B cell (primary cell): Measurements from ENCODE around the gene GIGYF2. TPM values are rescaled to one million over a fixed set of nuclear protein-coding genes. Genes with fewer than 3 reads are reported as not detected.

Experiments used
- ATAC-seq: fragments of 200-7000 bp; cut with Tn5 transposase; one replicate; pipeline ENCODE4 v1.10.0; 2021; ENCODE audit warnings: low read depth, mild to moderate bottlenecking, moderate number of reproducible peaks, moderate library complexity
- CTCF ChIA-PET: fragments of 350-600 bp; sonication (Branson Sonifier 250); formaldehyde crosslinking; loops from one replicate; lab custom pipeline; 2021; ENCODE audit warnings: antibody characterized with exemption, inconsistent platforms; lab: Charles Lee
- POLR2A ChIA-PET: fragments of 350-600 bp; sonication (Branson Sonifier 250); formaldehyde crosslinking; loops from one replicate; lab custom pipeline; 2021; ENCODE audit warnings: antibody characterized with exemption; lab: Charles Lee
- DNase-seq: peaks from one replicate; pipeline ENCODE4 v3.0.0; 2013
- H2AFZ ChIP-seq: 2 replicates; pipeline ENCODE4 v1.6.1; 2012; ENCODE audit warnings: mild to moderate bottlenecking, low read depth, low read length; ENCODE audit not compliant: insufficient read depth, poor library complexity, severe bottlenecking
- H3K27ac ChIP-seq, 2 donors: 1 replicate in 1 of 2; 2 replicates in 1 of 2; pipeline ENCODE4 v1.5.1; 2012 to 2013; ENCODE audit warnings: low read length in 2 of 2, mild to moderate bottlenecking in 2 of 2, moderate library complexity in 1 of 2
- H3K27me3 ChIP-seq, 4 experiments: fragments of 200-600 bp in 1 of 4; sonication (generic) in 1 of 4; replicated peaks in 1 of 4; 1 replicate in 2 of 4; 2 replicates in 2 of 4; pipeline versions ENCODE4 v1.6.1 to v1.7.0; 2013 to 2016; ENCODE audit warnings: low read length in 3 of 4, mild to moderate bottlenecking in 2 of 4, mixed read lengths in 1 of 4, moderate library complexity in 1 of 4; ENCODE audit not compliant: insufficient read depth in 4 of 4, control insufficient read depth in 3 of 4; ENCODE audit errors: control extremely low read depth in 1 of 4
- H3K36me3 ChIP-seq, 2 experiments: replicated peaks in 1 of 2; 1 replicate in 1 of 2; 2 replicates in 1 of 2; pipeline versions ENCODE4 v1.6.1 to v1.7.1; 2013; ENCODE audit warnings: low read length in 1 of 2; ENCODE audit not compliant: insufficient read depth in 2 of 2, control insufficient read depth in 1 of 2; ENCODE audit errors: control extremely low read depth in 1 of 2, extremely low read depth in 1 of 2
- H3K4me1 ChIP-seq, 2 donors: fragments of 200-600 bp in 1 of 2; sonication (generic) in 1 of 2; 1 replicate in 1 of 2; 2 replicates in 1 of 2; pipeline versions ENCODE4 v1.5.1 to v1.6.1; 2013 to 2017; ENCODE audit warnings: low read length in 2 of 2; ENCODE audit not compliant: control insufficient read depth in 2 of 2, insufficient read depth in 2 of 2
- H3K4me2 ChIP-seq: replicated peaks from 2 replicates; pipeline ENCODE3; 2012; ENCODE audit warnings: mild to moderate bottlenecking, low read depth, low read length; ENCODE audit not compliant: poor library complexity, severe bottlenecking
- H3K4me3 ChIP-seq, 5 experiments: fragments of 200-600 bp in 1 of 5; sonication (generic) in 1 of 5; 1 replicate in 3 of 5; 2 replicates in 2 of 5; pipeline versions ENCODE4 v1.5.1 to v1.7.0; 2011 to 2016; ENCODE audit warnings: low read length in 4 of 5, mild to moderate bottlenecking in 4 of 5, low read depth in 2 of 5, control low read depth in 1 of 5, moderate library complexity in 1 of 5; ENCODE audit not compliant: insufficient read depth in 1 of 5; ENCODE audit errors: control extremely low read depth in 1 of 5, extremely low read depth in 1 of 5
- H3K79me2 ChIP-seq: fragments of 200-600 bp; sonication (generic); one replicate; pipeline ENCODE4 v1.6.0; 2016; ENCODE audit warnings: low read length; ENCODE audit not compliant: control insufficient read depth, insufficient read depth
- H3K9ac ChIP-seq: fragments of 200-600 bp; sonication (generic); 2 replicates; pipeline ENCODE4 v1.6.1; 2017; ENCODE audit warnings: mild to moderate bottlenecking, low read length, moderate library complexity
- H3K9me3 ChIP-seq, 3 donors: one replicate each; pipeline versions ENCODE4 v1.6.1 to v1.7.1; 2013; ENCODE audit warnings: low read length in 2 of 3; ENCODE audit not compliant: control insufficient read depth in 2 of 3, insufficient read depth in 1 of 3; ENCODE audit errors: control extremely low read depth in 1 of 3
- H4K20me1 ChIP-seq: 2 replicates; pipeline ENCODE4 v1.6.0; 2012; ENCODE audit warnings: mild to moderate bottlenecking, low read length; ENCODE audit not compliant: insufficient read depth, control insufficient read depth, poor library complexity, severe bottlenecking
- H3K27ac Mint-ChIP-seq: one replicate; pipeline ENCODE4 v1.8.0; 2021; ENCODE audit warnings: mixed read lengths
- H3K27me3 Mint-ChIP-seq: one replicate; pipeline ENCODE4 v1.8.0; 2021; ENCODE audit warnings: mixed read lengths
- H3K4me1 Mint-ChIP-seq: one replicate; pipeline ENCODE4 v1.8.0; 2021; ENCODE audit warnings: mixed read lengths
- H3K4me3 Mint-ChIP-seq: one replicate; pipeline ENCODE4 v1.8.0; 2021; ENCODE audit warnings: mixed read lengths
- H3K9me3 Mint-ChIP-seq: one replicate; pipeline ENCODE4 v1.8.0; 2022; ENCODE audit warnings: mixed read lengths; ENCODE audit not compliant: insufficient read depth
- EZH2 ChIP-seq: IDR thresholded peaks from 2 replicates; pipeline ENCODE4 v1.6.1; 2012; ENCODE audit warnings: borderline replicate concordance, low read depth, mild to moderate bottlenecking, moderate library complexity, low read length; ENCODE audit not compliant: insufficient read depth, poor library complexity, severe bottlenecking
- WGBS: methylation state at CpG from one replicate; pipeline ENCODE4 v1.1.5; 2013; ENCODE audit warnings: missing lambda C conversion rate; ENCODE audit not compliant: insufficient coverage; 5-methylcytosine and 5-hydroxymethylcytosine counted together
- intact Hi-C: fragments of 100-400 bp; cut with micrococcal nuclease; formaldehyde crosslinking; loops from one replicate; pipeline ENCODE4 v1.10.0; 2022
- polyA plus RNA-seq: library from polyadenylated mRNA; depleted of rRNA; stranded (reverse); fragments of >200 nt; gene quantifications from 2 replicates; pipeline ENCODE4 v1.2.3, GENCODE V29; 2012
- total RNA-seq, 2 donors: library from RNA; stranded (reverse); fragments of 120-200 nt in 1 of 2; gene quantifications; 1 replicate in 1 of 2; 2 replicates in 1 of 2; pipeline versions ENCODE4 v1.2.3 to v1.2.4, GENCODE V29; 2013 to 2022
- TF ChIP-seq, protein P1 (sequence below): fragments of 200-600 bp; IDR thresholded peaks from one replicate; pipeline ENCODE4 v1.8.0; 2022; ENCODE audit warnings: antibody characterized with exemption, mild to moderate bottlenecking

Gene GIGYF2
- total and polyA plus RNA-seq, 2 donors (not counting 1 experiment from before 2014, with no cell fraction given): 7.2 to 108 TPM

DNA sequence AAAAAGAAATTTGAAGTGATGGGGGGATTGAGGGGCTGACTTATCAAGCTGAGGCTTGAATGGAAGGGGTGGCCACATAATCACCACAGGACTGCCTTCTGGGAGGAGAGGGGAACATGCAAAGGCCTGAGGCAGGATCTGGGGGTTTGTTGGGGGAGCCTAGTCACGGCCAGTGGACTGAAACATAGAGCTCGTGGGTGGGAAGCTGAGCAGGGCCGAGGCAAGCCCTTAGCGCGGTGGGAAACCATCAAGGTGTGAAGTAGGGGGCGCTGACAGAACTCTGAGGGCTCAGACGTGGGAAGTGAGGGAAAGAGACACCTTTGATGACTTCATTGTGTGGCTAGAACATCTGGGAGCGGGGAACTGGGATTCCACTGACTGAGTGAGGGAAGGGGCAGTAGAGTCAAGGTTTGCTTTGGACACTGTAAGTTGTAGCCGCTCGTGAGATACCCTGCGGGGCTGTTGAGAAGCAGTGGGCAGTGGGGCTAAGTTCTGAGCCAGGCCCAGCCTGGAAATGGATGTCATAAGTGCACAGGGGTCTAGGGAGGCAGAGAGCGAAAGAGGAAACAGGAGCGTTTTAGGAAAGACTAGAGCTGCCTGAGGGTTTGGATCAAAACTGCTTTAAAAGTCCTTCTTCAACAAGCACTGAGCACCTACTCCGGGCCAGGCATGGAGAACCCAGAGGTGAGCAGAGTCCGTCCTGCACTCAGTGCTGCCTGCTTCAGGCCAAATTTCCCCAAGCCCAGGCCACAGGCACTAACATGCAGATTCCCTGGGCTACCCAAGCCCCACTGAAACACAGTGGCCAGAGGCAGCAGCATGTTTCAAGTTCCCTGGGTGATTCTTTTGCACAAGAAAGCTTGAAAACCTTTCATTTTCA, 172.2 kb downstream of the GIGYF2 start:
- ATAC-seq (no peak), DNase-seq (no peak)
- 77% methylated on average over 15 of the region's 15 CpGs for WGBS
- Histone ChIP-seq H3K4me1 (peaks cover 3 to 6% of the 10 kb centered on the region in 2 donors), H3K9me3 (no peaks in the 10 kb centered on the region), H3K4me3 (no peak overlapping the region), H3K27ac (no peak overlapping the region), H4K20me1 (no peaks in the 10 kb centered on the region), H3K79me2 (no peaks in the 10 kb centered on the region), H3K27me3 (peaks cover 0 to under 1% (median 0%) of the 10 kb centered on the region in 4 experiments), H3K36me3 (no peaks in the 10 kb centered on the region), H3K9ac (no peak overlapping the region), H2AFZ (no peak overlapping the region), H3K4me2 (no peak overlapping the region)
- ChIA-PET CTCF (no interaction called here), POLR2A (no interaction called here)
- intact Hi-C loops: no loop called here
- Mint-ChIP-seq H3K27me3 (no peaks in the 10 kb centered on the region), H3K4me1 (peaks cover 5% of the 10 kb centered on the region), H3K4me3 (no peak overlapping the region), H3K27ac (no peak overlapping the region), H3K9me3 (no peaks in the 10 kb centered on the region)
- TF ChIP-seq, protein P1, sequence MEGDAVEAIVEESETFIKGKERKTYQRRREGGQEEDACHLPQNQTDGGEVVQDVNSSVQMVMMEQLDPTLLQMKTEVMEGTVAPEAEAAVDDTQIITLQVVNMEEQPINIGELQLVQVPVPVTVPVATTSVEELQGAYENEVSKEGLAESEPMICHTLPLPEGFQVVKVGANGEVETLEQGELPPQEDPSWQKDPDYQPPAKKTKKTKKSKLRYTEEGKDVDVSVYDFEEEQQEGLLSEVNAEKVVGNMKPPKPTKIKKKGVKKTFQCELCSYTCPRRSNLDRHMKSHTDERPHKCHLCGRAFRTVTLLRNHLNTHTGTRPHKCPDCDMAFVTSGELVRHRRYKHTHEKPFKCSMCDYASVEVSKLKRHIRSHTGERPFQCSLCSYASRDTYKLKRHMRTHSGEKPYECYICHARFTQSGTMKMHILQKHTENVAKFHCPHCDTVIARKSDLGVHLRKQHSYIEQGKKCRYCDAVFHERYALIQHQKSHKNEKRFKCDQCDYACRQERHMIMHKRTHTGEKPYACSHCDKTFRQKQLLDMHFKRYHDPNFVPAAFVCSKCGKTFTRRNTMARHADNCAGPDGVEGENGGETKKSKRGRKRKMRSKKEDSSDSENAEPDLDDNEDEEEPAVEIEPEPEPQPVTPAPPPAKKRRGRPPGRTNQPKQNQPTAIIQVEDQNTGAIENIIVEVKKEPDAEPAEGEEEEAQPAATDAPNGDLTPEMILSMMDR: no peak
- no peak for TF ChIP-seq EZH2
